ENCODE measurements around the gene ESPL1.

The ESPL1 gene

DNA sequence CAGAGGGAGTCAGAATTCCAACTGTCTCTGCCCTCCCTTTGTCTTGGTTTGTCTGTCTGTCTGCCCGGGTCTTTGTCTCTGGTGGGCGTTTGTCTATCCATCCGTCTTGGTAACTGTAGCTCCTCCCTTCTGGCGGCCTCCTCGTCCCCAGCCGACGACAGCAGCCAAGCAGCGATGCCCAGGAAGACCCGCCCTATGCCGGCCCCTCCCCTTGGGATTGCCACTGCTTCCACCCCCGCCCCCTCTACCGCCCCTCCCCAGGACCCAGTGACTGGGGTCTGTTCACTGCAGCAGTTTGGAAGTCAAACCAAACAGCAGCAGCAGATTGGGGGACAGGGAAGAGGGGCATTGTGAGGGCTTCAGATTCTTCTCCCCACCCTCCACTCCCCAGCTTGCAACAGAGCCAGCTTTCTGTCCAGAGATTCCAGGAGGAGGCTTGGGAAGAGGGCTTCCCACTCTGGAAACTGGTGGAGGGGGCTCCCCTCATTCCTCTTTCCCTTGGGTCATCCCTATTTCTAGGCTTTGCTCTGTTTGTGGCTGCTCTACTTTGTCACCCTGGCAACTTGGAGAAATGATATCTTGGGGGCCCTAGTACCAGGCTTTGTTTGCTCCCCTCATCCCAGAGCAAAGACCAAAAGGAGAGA lies 33.7 kb upstream of the ESPL1 start:
- Histone ChIP-seq H3K27ac (ENCODE audit: low read depth, low read length) (peak overlapping the region; percentile 14), H3K4me1 (ENCODE audit: control insufficient read depth, insufficient read depth, low read length) (peaks cover 21% of the 10 kb centered on the region), H3K4me3 (ENCODE audit: low read length) (no peak overlapping the region), H3K36me3 (ENCODE audit: control insufficient read depth, insufficient read depth, low read length) (no peaks in the 10 kb centered on the region), H3K27me3 (ENCODE audit: control insufficient read depth, insufficient read depth, low read length) (no peaks in the 10 kb centered on the region), H3K9ac (ENCODE audit: low read length) (no peak overlapping the region)

DNA sequence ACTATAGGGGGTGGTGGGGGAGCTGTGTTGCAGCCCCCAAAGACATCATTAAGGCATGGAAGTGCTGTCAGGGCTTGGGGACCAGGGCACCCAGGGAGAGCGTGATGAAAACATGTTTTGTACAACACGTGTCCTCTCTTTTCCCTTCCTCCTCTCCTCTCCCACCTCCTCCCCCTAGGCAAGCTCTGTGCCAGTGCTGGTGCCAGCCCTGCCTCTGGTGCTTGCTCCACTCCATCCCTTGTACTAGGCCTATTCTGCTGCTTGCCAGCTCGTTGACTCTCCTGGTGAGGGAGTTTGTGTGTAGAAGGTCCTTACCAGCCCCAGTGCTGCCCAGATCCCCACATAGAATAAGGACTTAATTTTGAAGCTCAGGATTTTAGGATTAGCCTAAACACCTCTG lies 32.9 kb upstream of the ESPL1 start:
- Histone ChIP-seq H3K4me3 (ENCODE audit: low read length) (no peak overlapping the region), H3K36me3 (ENCODE audit: control insufficient read depth, insufficient read depth, low read length) (no peaks in the 10 kb centered on the region), H3K27ac (ENCODE audit: low read depth, low read length) (peak overlapping the region; percentile 14), H3K27me3 (ENCODE audit: control insufficient read depth, insufficient read depth, low read length) (no peaks in the 10 kb centered on the region), H3K9ac (ENCODE audit: low read length) (no peak overlapping the region), H3K4me1 (ENCODE audit: control insufficient read depth, insufficient read depth, low read length) (peaks cover 21% of the 10 kb centered on the region)

DNA sequence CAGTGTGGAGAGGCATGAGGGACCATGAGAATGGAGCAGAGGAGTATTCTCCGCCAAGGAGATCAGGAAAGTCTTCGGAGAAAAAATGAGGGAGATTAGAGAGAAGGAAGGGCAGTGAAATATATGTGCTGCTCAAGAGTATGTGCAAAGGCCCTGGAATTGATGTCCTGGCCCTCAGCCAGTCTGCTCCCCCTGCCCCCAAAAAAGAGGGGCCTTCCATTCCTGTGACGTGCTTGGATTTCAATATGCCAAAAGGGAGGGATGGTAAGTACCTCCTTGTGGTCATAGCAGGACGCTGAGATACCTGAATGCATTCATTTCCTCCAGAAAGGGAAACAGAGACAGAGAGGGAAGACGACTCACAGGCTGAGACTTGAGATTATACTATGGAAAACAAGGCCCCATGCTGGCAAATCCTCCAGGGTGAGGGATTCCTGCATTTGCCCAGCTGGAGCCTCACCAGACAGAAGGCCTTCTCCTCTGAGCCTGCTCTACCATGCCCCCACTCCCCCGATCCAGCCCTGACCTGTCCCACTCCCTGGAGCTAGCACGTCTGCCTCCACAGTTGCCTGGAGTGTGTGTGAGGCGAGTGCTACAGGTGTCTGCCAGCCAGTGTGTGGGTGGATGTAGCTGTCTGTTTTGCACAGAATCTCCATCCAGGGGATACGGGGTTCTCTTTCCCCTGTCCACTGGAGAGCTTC lies 32.2 kb upstream of the ESPL1 start:
- H3K36me3 ChIP-seq (ENCODE audit: control insufficient read depth, insufficient read depth, low read length) = no peaks in the 10 kb centered on the region
- H3K27ac ChIP-seq (ENCODE audit: low read depth, low read length) = no peak overlapping the region
- H3K9ac ChIP-seq (ENCODE audit: low read length) = no peak overlapping the region
- H3K4me1 ChIP-seq (ENCODE audit: control insufficient read depth, insufficient read depth, low read length) = peaks cover 21% of the 10 kb centered on the region
- no peak overlapping the region for H3K4me3 ChIP-seq (ENCODE audit: low read length)
- H3K27me3 ChIP-seq (ENCODE audit: control insufficient read depth, insufficient read depth, low read length) = no peaks in the 10 kb centered on the region

DNA sequence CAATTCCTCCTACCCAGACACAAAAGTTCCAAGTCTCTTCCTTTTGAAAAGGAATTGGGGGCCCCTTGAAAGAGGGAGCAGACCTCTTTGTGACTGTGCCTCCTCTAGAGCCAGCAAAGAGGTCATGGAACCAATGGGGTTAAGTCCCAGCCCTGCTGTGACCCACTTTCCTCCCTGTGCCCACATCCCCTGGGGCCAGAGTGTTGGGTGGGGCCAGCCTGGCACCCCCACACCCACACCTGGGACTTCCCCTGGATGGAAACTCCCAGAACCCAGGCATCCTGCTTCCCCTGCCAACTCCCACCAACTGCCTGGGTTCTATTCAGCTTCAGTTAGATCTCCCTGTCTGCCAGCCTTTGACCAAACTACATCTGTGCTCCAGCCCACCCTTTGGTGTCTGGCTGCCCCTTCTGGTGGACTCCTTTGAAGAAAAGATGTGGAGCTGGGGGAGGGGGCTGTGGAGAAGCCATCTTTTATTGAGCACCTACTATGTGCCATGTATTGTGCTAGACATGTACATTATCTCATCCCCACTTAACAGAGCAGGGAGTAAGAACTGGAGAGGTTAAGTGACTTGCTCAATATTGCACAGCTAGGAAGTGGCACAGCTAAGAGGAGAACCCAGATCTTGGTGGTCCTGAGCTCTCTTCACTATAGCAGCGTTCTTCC lies 31.5 kb upstream of the ESPL1 start:
- Histone ChIP-seq H3K4me1 (ENCODE audit: control insufficient read depth, insufficient read depth, low read length) (peaks cover 19% of the 10 kb centered on the region), H3K27me3 (ENCODE audit: control insufficient read depth, insufficient read depth, low read length) (no peaks in the 10 kb centered on the region), H3K4me3 (ENCODE audit: low read length) (no peak overlapping the region), H3K27ac (ENCODE audit: low read depth, low read length) (no peak overlapping the region), H3K36me3 (ENCODE audit: control insufficient read depth, insufficient read depth, low read length) (no peaks in the 10 kb centered on the region), H3K9ac (ENCODE audit: low read length) (no peak overlapping the region)

DNA sequence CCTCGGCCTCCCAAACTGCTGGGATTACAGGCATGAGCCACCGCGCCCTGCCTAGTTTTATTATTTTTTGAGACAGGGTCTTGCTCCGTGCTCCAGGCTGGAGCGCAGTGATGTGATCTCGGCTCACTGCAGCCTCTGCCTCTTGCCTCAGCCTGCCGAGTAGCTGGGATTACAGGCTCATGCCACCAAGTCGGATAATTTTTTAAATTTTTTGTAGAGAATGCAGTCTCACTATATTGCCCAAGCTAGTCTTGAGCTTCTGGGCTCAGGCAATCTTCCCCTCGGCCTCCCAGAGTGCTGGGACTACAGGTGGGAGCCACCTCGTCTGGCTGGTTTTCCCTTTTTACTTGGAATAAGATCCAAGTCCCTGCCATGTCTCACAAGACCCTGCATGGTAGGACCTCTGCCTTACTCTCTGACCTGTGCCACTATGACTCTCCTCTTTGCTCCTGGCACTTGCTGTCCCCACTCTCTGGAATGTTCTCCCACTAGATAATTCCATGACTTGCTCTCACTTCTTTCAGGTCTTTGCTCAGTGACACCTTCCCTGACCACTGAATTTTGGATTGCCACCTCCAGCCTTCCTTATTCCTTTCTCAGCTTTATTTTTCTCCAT lies 28.3 kb upstream of the ESPL1 start:
- Histone ChIP-seq H3K9ac (ENCODE audit: low read length) (no peak overlapping the region), H3K4me1 (ENCODE audit: control insufficient read depth, insufficient read depth, low read length) (no peaks in the 10 kb centered on the region), H3K36me3 (ENCODE audit: control insufficient read depth, insufficient read depth, low read length) (no peaks in the 10 kb centered on the region), H3K27ac (ENCODE audit: low read depth, low read length) (no peak overlapping the region), H3K4me3 (ENCODE audit: low read length) (no peak overlapping the region), H3K27me3 (ENCODE audit: control insufficient read depth, insufficient read depth, low read length) (no peaks in the 10 kb centered on the region)

DNA sequence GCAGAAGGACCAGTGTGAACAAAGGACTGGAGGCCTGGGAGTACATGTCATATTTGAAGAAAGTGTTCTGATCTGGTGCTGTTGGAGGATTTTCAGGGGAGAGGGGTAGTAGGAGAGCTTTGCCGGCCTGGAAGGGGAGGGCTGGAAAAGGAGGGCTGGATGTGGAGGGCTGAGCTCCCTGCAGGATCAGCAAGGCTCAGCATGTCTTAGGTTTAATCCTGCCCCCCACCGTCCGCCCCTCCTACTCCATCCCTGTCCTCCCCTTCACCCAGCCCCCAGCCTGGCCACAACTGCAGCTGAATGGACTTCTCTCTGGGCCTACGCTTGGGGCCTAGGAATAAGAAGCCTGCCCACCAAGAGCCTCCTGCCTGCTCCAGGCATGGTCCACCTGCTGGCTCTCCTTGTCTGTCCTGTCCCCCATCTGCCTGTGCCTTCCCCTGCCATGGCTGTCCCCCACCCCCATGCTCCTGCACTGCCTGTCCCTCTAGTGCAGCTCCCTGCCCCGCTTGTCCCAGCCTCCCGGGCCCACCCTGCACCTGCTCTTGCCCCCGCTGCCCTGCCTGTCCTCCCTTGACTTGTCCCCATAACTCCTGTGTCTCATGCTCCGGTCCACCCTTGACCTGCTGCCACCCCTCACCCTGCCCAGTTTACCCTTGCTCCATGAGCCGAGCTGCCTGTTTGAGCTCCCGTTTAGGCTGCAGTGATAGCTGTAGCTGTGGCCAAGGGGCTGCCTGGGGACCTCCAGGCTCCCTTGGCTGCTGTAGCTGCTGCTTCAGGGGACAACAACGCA lies 26.3 kb upstream of the ESPL1 start:
- H3K4me3 ChIP-seq (ENCODE audit: low read length) = no peak overlapping the region
- no peak overlapping the region for H3K27ac ChIP-seq (ENCODE audit: low read depth, low read length)
- H3K27me3 ChIP-seq (ENCODE audit: control insufficient read depth, insufficient read depth, low read length) = no peaks in the 10 kb centered on the region
- H3K9ac ChIP-seq (ENCODE audit: low read length) = no peak overlapping the region
- no peaks in the 10 kb centered on the region for H3K36me3 ChIP-seq (ENCODE audit: control insufficient read depth, insufficient read depth, low read length)
- no peaks in the 10 kb centered on the region for H3K4me1 ChIP-seq (ENCODE audit: control insufficient read depth, insufficient read depth, low read length)

DNA sequence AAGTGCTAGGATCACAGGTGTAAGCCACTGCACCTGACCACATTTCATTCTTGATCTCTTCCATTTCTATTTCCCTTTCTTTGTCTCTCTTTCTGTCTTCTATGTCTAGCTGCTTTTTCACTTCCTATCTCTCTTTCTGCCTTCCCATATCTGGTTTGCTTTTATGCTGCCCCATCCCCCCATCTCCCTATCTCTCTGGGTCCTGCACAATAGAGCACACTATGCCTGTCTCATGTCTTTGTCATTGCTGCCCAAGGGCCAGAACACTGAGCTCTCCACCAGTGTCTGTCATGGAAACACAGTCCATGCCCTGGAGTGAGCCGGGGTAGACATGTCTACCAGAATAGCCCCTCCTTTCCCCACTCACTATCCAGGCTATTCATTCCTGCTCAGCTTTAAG lies 23.8 kb upstream of the ESPL1 start:
- H3K4me3 ChIP-seq (ENCODE audit: low read length) = no peak overlapping the region
- H3K4me1 ChIP-seq (ENCODE audit: control insufficient read depth, insufficient read depth, low read length) = no peaks in the 10 kb centered on the region
- no peaks in the 10 kb centered on the region for H3K36me3 ChIP-seq (ENCODE audit: control insufficient read depth, insufficient read depth, low read length)
- no peak overlapping the region for H3K27ac ChIP-seq (ENCODE audit: low read depth, low read length)
- no peaks in the 10 kb centered on the region for H3K27me3 ChIP-seq (ENCODE audit: control insufficient read depth, insufficient read depth, low read length)
- no peak overlapping the region for H3K9ac ChIP-seq (ENCODE audit: low read length)

DNA sequence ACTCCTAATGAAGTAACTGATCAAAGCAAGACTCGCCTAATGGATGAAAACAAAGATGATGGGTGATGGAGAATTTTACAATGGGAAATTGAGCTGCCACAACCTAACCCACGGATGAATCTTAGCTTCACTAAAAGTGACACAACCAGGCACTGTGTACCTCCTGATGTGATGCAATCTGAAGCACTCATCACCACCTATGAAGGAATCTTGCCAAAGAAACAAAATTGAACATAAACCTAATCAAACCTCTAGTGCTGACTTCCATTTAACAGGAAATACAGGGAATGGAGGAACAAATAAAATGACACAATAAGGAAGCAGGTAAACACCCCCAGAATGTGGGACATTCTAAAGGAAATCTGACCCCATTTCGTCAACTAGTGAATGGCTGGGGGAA lies 22.8 kb upstream of the ESPL1 start:
- Histone ChIP-seq H3K27ac (ENCODE audit: low read depth, low read length) (no peak overlapping the region), H3K9ac (ENCODE audit: low read length) (no peak overlapping the region), H3K27me3 (ENCODE audit: control insufficient read depth, insufficient read depth, low read length) (no peaks in the 10 kb centered on the region), H3K36me3 (ENCODE audit: control insufficient read depth, insufficient read depth, low read length) (no peaks in the 10 kb centered on the region), H3K4me1 (ENCODE audit: control insufficient read depth, insufficient read depth, low read length) (no peaks in the 10 kb centered on the region), H3K4me3 (ENCODE audit: low read length) (no peak overlapping the region)

DNA sequence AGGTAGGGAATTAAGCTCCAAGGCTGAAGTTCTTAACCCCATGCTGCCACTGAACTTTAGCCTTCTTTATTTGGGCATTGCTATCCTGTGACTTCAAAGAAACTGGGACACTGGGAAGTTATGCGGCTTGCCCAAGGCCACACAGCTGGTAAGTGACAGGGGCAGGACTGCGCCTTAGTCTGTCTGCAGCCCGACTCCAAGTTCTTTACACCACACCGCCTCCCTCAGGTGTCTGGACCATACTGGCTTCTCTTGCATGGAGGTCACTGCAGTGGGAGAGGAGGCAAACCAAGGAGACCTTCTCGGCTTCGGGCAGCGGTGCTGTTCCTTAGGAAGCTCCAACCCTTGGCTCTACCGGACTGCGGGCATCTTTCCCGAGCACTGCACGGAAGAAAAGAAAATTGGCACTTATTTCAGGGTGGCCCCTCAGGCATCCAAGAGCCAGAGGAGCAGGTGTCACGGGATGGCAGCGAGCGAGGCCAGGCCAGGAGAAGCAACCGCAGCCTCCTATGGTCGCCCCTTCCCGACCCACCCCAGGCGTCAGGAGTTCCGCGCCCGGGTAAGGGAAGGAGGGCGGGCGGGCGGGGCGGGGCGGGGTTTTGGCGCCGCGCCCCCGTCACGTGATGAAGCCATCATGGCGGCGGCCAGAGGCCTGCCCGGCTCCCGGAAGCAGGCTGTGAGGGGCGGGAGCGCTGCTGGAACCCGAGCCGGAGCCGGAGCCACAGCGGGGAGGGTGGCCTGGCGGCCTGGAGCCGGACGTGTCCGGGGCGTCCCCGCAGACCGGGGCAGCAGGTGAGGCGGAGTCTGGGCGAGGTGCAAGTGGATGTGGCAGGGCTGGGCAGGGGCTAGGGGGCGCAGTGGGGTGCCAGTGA lies 16.4 kb upstream of the ESPL1 start:
- peak overlapping the region; percentile 86 for H3K9ac ChIP-seq (ENCODE audit: low read length)
- no peaks in the 10 kb centered on the region for H3K27me3 ChIP-seq (ENCODE audit: control insufficient read depth, insufficient read depth, low read length)
- peak overlapping the region; percentile 86 for H3K27ac ChIP-seq (ENCODE audit: low read depth, low read length)
- peaks cover 8% of the 10 kb centered on the region for H3K4me1 ChIP-seq (ENCODE audit: control insufficient read depth, insufficient read depth, low read length)
- peaks cover 8% of the 10 kb centered on the region for H3K36me3 ChIP-seq (ENCODE audit: control insufficient read depth, insufficient read depth, low read length)
- H3K4me3 ChIP-seq (ENCODE audit: low read length) = peak overlapping the region; percentile 96

DNA sequence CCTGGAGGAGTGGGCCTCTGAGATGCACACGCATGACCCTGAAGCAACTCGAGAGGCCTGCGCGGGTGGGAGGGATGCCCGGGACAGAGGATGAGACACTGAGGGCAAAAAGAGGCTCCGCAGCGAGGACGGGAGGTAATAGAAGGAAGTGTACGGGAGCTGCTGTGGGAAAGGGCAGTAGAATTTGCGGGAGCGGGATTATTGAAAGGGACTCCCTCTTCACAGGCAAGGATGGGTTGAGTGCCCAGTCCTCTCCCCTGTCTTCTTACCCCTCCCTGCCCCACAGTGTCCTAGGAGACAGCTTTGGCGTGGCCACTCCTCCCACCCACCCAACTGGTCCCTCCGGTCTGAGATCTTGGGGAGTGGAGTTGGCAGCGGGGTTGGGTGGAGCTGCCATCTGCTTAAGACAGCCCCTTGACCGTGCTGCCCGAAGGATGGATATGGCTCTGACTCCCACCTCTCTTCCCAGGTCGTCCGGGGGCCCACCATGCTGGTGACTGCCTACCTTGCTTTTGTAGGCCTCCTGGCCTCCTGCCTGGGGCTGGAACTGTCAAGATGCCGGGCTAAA lies 15.7 kb upstream of the ESPL1 start:
- Histone ChIP-seq H3K27ac (ENCODE audit: low read depth, low read length) (peak overlapping the region; percentile 86), H3K4me1 (ENCODE audit: control insufficient read depth, insufficient read depth, low read length) (peaks cover 8% of the 10 kb centered on the region), H3K36me3 (ENCODE audit: control insufficient read depth, insufficient read depth, low read length) (peaks cover 8% of the 10 kb centered on the region), H3K4me3 (ENCODE audit: low read length) (peak overlapping the region; percentile 96), H3K9ac (ENCODE audit: low read length) (peak overlapping the region; percentile 86), H3K27me3 (ENCODE audit: control insufficient read depth, insufficient read depth, low read length) (no peaks in the 10 kb centered on the region)

DNA sequence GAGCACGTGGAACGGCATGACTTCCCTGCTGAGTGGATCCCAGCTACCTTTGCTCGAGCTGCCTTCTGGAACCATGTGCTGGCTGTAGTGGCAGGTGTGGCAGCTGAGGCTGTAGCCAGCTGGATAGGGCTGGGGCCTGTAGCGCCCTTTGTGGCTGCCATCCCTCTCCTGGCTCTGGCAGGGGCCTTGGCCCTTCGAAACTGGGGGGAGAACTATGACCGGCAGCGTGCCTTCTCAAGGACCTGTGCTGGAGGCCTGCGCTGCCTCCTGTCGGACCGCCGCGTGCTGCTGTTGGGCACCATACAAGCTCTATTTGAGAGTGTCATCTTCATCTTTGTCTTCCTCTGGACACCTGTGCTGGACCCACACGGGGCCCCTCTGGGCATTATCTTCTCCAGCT lies 14.8 kb upstream of the ESPL1 start:
- H3K36me3 ChIP-seq (ENCODE audit: control insufficient read depth, insufficient read depth, low read length) = peaks cover 8% of the 10 kb centered on the region
- H3K27me3 ChIP-seq (ENCODE audit: control insufficient read depth, insufficient read depth, low read length) = no peaks in the 10 kb centered on the region
- no peak overlapping the region for H3K27ac ChIP-seq (ENCODE audit: low read depth, low read length)
- peaks cover 8% of the 10 kb centered on the region for H3K4me1 ChIP-seq (ENCODE audit: control insufficient read depth, insufficient read depth, low read length)
- peak overlapping the region; percentile 96 for H3K4me3 ChIP-seq (ENCODE audit: low read length)
- no peak overlapping the region for H3K9ac ChIP-seq (ENCODE audit: low read length)

Measured in rectal smooth muscle tissue (tissue), 1 donor.